HG03378 (cell line): Measurements from ENCODE around the gene ISCA1.
"Not testable (repeated sequence)": the region's sequence is repeated elsewhere in the genome, so short reads cannot be mapped to it uniquely, and the experiment has no call there.

Experiments
- ATAC-seq: cut with Tn5 transposase; IDR thresholded peaks from one replicate; pipeline ENCODE4 v1.9.1; 2021; ENCODE audit warnings: mild to moderate bottlenecking, moderate library complexity; ENCODE audit not compliant: unreplicated experiment

ISCA1 gene

GRCh38 chr9:86282077-86282978 lies at the start of gene ISCA1:
ISCA1 (minus strand) TSS chr9:86282538; CDS start chr9:86282458, 80 bp downstream.
- ATAC-seq, result peak; percentile 70

GRCh38 chr9:86330186-86330585 lies 47.8 kb upstream of the ISCA1 start:
- ATAC-seq, result no peak

- ATAC-seq, result no peak
Observed at GRCh38 chr9:86329649-86330048, 47.3 kb upstream of the ISCA1 start.

- no peak for ATAC-seq
Observed at GRCh38 chr9:86328156-86328555, 45.8 kb upstream of the ISCA1 start.

- ATAC-seq, result no peak
Observed at GRCh38 chr9:86326536-86326935, 44.2 kb upstream of the ISCA1 start.

GRCh38 chr9:86324901-86325300 lies 42.6 kb upstream of the ISCA1 start:
- no peak for ATAC-seq

- ATAC-seq, result peak; percentile 54
Observed at GRCh38 chr9:86324308-86324707, 42.0 kb upstream of the ISCA1 start.

- ATAC-seq, result no peak
Observed at GRCh38 chr9:86322973-86323644, 40.8 kb upstream of the ISCA1 start.

GRCh38 chr9:86321373-86321772 lies 39.0 kb upstream of the ISCA1 start:
- no peak for ATAC-seq

GRCh38 chr9:86318187-86318586 lies 35.8 kb upstream of the ISCA1 start:
- ATAC-seq, result no peak

- ATAC-seq, result no peak
Observed at GRCh38 chr9:86315078-86315477, 32.7 kb upstream of the ISCA1 start.

GRCh38 chr9:86312959-86313358 lies 30.6 kb upstream of the ISCA1 start:
- not testable (repeated sequence) for ATAC-seq

- no peak for ATAC-seq
Observed at GRCh38 chr9:86308687-86309086, 26.3 kb upstream of the ISCA1 start.

GRCh38 chr9:86304236-86304730 lies 21.9 kb upstream of the ISCA1 start:
- ATAC-seq, result no peak

- no peak for ATAC-seq
Observed at GRCh38 chr9:86303316-86303975, 21.1 kb upstream of the ISCA1 start.

- ATAC-seq, result no peak
Observed at GRCh38 chr9:86301686-86302085, 19.3 kb upstream of the ISCA1 start.

- ATAC-seq, result no peak
Observed at GRCh38 chr9:86300701-86301100, 18.4 kb upstream of the ISCA1 start.

GRCh38 chr9:86298873-86299272 lies 16.5 kb upstream of the ISCA1 start:
- ATAC-seq, result no peak

GRCh38 chr9:86290341-86290740 lies 8.0 kb upstream of the ISCA1 start:
- ATAC-seq, result not testable (repeated sequence)

- ATAC-seq, result no peak
Observed at GRCh38 chr9:86288499-86289198, 6.3 kb upstream of the ISCA1 start.

- ATAC-seq, result no peak
Observed at GRCh38 chr9:86287013-86287412, 4.7 kb upstream of the ISCA1 start.
